HepG2 (cell line): Measurements from ENCODE around the gene DTX4. TPM values are rescaled to one million over a fixed set of nuclear protein-coding genes. Genes with fewer than 3 reads are reported as not detected.

Experiments
- ARID3A ChIP-seq: IDR thresholded peaks from 2 replicates; pipeline ENCODE4 v1.6.1; 2012; ENCODE audit warnings: low read depth, low read length, improper control_type of control experiment
- GABPB1 ChIP-seq: IDR thresholded peaks from 2 replicates; pipeline ENCODE4 v1.6.1; 2016; ENCODE audit warnings: mild to moderate bottlenecking, missing genetic modification reagents, moderate library complexity, missing compliant biosample characterization
- GATAD2A ChIP-seq: IDR thresholded peaks from 2 replicates; pipeline ENCODE4 v1.6.1; 2016
- HES4 ChIP-seq: sonication (generic); formaldehyde crosslinking; IDR thresholded peaks from 2 replicates; pipeline ENCODE4 v1.9.0; 2021; ENCODE audit warnings: mild to moderate bottlenecking, missing genetic modification reagents, borderline replicate concordance
- ISL2 ChIP-seq: sonication (generic); formaldehyde crosslinking; IDR thresholded peaks from 2 replicates; pipeline ENCODE4 v1.5.0; 2020; ENCODE audit warnings: missing genetic modification reagents
- KLF11 ChIP-seq: IDR thresholded peaks from 2 replicates; pipeline ENCODE4 v1.6.1; 2016; ENCODE audit warnings: missing compliant biosample characterization
- KMT2A ChIP-seq: sonication (generic); formaldehyde crosslinking; IDR thresholded peaks from 2 replicates; pipeline ENCODE4 v1.4.0; 2020; ENCODE audit warnings: missing genetic modification reagents
- MXD4 ChIP-seq: IDR thresholded peaks from 2 replicates; pipeline ENCODE4 v1.6.1; 2016; ENCODE audit warnings: mild to moderate bottlenecking, missing biosample characterization, missing genetic modification reagents
- NR1H2 ChIP-seq: sonication (generic); formaldehyde crosslinking; IDR thresholded peaks from 2 replicates; pipeline ENCODE4 v1.8.1; 2022; ENCODE audit warnings: low read depth, missing genetic modification reagents, borderline replicate concordance
- RELA ChIP-seq: sonication (generic); formaldehyde crosslinking; IDR thresholded peaks from 2 replicates; pipeline ENCODE4 v1.4.0; 2020; ENCODE audit warnings: missing genetic modification reagents
- REPIN1 ChIP-seq: sonication (generic); formaldehyde crosslinking; IDR thresholded peaks from 2 replicates; pipeline ENCODE4 v1.8.0; 2022; ENCODE audit warnings: missing genetic modification reagents, low read depth, mild to moderate bottlenecking, borderline replicate concordance
- RFXAP ChIP-seq: sonication (generic); formaldehyde crosslinking; IDR thresholded peaks from 2 replicates; pipeline ENCODE4 v1.4.0; 2020; ENCODE audit warnings: missing genetic modification reagents, borderline replicate concordance
- SP140L ChIP-seq: sonication (generic); formaldehyde crosslinking; IDR thresholded peaks from 2 replicates; pipeline ENCODE4 v1.4.0; 2020; ENCODE audit warnings: missing genetic modification reagents, borderline replicate concordance
- SP5 ChIP-seq: IDR thresholded peaks from 2 replicates; pipeline ENCODE4 v1.6.1; 2016; ENCODE audit warnings: low read depth, borderline replicate concordance
- YEATS2 ChIP-seq: sonication (generic); formaldehyde crosslinking; IDR thresholded peaks from 2 replicates; pipeline ENCODE4 v1.4.0; 2020; ENCODE audit warnings: missing genetic modification reagents, borderline replicate concordance
- ZNF24 ChIP-seq: fragments of 450-650 bp; IDR thresholded peaks from 2 replicates; pipeline ENCODE4 v1.6.1; 2017; ENCODE audit warnings: antibody characterized with exemption, mild to moderate bottlenecking
- ZNF451 ChIP-seq: sonication (generic); formaldehyde crosslinking; IDR thresholded peaks from 2 replicates; pipeline ENCODE4 v1.5.0; 2020; ENCODE audit warnings: mild to moderate bottlenecking, missing genetic modification reagents
- ZNF792 ChIP-seq: IDR thresholded peaks from 2 replicates; pipeline ENCODE4 v1.6.1; 2016
- polyA plus RNA-seq, 8 experiments: library from polyadenylated mRNA; depleted of rRNA in 3 of 8; stranded (reverse) in 7 of 8; unstranded in 1 of 8; fragments of >200 nt; fragmentation: Illumina TruSeq in 4 of 8; extraction: Trizol in 4 of 8; gene quantifications; 2 replicates each; pipeline versions ENCODE4 v1.2.1 to v1.2.3, GENCODE V29; 2011 to 2016; ENCODE audit warnings: low read depth in 4 of 8, missing spikeins in 1 of 8, mixed read lengths in 1 of 8; ENCODE audit not compliant: insufficient read depth in 1 of 8
- total RNA-seq, 5 experiments: library from RNA; depleted of rRNA; stranded (reverse); fragments of >200 nt; fragmentation: Illumina TruSeq; extraction: Trizol; gene quantifications; 2 replicates each; pipeline ENCODE4 v1.2.3, GENCODE V29; 2016; ENCODE audit warnings: low read depth in 1 of 5
- TF ChIP-seq, protein P1 (sequence below): sonication (generic); formaldehyde crosslinking; IDR thresholded peaks from 2 replicates; pipeline ENCODE4 v1.4.0; 2020; ENCODE audit warnings: missing genetic modification reagents
- TF ChIP-seq, protein P2 (sequence below): sonication (generic); formaldehyde crosslinking; IDR thresholded peaks from 2 replicates; pipeline ENCODE4 v1.4.0; 2020; ENCODE audit warnings: missing genetic modification reagents, borderline replicate concordance
- TF ChIP-seq, protein P3 (sequence below): sonication (generic); formaldehyde crosslinking; IDR thresholded peaks from 2 replicates; pipeline ENCODE4 v1.4.0; 2020; ENCODE audit warnings: missing genetic modification reagents

DTX4 gene
- total and polyA plus RNA-seq, 2 of the 13 experiments (the other 11 are each of a cell fraction or from before 2014, with no cell fraction given), result 0.67 to 5.6 TPM

- TF ChIP-seq RFXAP (CRISPR knock-in tag), result peak; percentile 31; the same call in 1 of the 2 replicates
- no peak for TF ChIP-seq ARID3A
- no peak for TF ChIP-seq ZNF24
- TF ChIP-seq GATAD2A (CRISPR knock-in tag), result peak; percentile 59
- TF ChIP-seq GABPB1 (CRISPR knock-in tag), result peak; percentile 53; the same call in 1 of the 2 replicates
- TF ChIP-seq, protein P1, sequence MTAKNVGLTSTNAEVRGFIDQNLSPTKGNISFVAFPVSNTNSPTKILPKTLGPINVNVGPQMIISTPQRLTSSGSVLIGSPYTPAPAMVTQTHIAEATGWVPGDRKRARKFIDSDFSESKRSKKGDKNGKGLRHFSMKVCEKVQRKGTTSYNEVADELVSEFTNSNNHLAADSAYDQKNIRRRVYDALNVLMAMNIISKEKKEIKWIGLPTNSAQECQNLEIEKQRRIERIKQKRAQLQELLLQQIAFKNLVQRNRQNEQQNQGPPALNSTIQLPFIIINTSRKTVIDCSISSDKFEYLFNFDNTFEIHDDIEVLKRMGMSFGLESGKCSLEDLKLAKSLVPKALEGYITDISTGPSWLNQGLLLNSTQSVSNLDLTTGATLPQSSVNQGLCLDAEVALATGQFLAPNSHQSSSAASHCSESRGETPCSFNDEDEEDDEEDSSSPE (CRISPR knock-in tag), result 0 out of 2 replicates have a peak, but pooled peaks have one; percentile 21
- no peak for TF ChIP-seq SP140L
- 0 out of 2 replicates have a peak, but pooled peaks have one; percentile 38 for TF ChIP-seq YEATS2 (CRISPR knock-in tag)
- no peak for TF ChIP-seq ISL2 (CRISPR knock-in tag)
- 0 out of 2 replicates have a peak, but pooled peaks have one; percentile 52 for TF ChIP-seq KLF11 (CRISPR knock-in tag)
- no peak for TF ChIP-seq NR1H2 (CRISPR knock-in tag)
- peak; percentile 55; the same call in 1 of the 2 replicates for TF ChIP-seq ZNF792 (CRISPR knock-in tag)
- TF ChIP-seq, protein P2, sequence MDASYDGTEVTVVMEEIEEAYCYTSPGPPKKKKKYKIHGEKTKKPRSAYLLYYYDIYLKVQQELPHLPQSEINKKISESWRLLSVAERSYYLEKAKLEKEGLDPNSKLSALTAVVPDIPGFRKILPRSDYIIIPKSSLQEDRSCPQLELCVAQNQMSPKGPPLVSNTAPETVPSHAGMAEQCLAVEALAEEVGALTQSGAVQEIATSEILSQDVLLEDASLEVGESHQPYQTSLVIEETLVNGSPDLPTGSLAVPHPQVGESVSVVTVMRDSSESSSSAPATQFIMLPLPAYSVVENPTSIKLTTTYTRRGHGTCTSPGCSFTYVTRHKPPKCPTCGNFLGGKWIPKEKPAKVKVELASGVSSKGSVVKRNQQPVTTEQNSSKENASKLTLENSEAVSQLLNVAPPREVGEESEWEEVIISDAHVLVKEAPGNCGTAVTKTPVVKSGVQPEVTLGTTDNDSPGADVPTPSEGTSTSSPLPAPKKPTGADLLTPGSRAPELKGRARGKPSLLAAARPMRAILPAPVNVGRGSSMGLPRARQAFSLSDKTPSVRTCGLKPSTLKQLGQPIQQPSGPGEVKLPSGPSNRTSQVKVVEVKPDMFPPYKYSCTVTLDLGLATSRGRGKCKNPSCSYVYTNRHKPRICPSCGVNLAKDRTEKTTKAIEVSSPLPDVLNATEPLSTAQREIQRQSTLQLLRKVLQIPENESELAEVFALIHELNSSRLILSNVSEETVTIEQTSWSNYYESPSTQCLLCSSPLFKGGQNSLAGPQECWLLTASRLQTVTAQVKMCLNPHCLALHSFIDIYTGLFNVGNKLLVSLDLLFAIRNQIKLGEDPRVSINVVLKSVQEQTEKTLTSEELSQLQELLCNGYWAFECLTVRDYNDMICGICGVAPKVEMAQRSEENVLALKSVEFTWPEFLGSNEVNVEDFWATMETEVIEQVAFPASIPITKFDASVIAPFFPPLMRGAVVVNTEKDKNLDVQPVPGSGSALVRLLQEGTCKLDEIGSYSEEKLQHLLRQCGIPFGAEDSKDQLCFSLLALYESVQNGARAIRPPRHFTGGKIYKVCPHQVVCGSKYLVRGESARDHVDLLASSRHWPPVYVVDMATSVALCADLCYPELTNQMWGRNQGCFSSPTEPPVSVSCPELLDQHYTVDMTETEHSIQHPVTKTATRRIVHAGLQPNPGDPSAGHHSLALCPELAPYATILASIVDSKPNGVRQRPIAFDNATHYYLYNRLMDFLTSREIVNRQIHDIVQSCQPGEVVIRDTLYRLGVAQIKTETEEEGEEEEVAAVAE (CRISPR knock-in tag), result peak; percentile 30; the same call in 1 of the 2 replicates
- 0 out of 2 replicates have a peak, but pooled peaks have one; percentile 39 for TF ChIP-seq RELA
- peak; percentile 51; the same call in 1 of the 2 replicates for TF ChIP-seq HES4 (CRISPR knock-in tag)
- TF ChIP-seq KMT2A (CRISPR knock-in tag), result 0 out of 2 replicates have a peak, but pooled peaks have one; percentile 23
- TF ChIP-seq, protein P3, sequence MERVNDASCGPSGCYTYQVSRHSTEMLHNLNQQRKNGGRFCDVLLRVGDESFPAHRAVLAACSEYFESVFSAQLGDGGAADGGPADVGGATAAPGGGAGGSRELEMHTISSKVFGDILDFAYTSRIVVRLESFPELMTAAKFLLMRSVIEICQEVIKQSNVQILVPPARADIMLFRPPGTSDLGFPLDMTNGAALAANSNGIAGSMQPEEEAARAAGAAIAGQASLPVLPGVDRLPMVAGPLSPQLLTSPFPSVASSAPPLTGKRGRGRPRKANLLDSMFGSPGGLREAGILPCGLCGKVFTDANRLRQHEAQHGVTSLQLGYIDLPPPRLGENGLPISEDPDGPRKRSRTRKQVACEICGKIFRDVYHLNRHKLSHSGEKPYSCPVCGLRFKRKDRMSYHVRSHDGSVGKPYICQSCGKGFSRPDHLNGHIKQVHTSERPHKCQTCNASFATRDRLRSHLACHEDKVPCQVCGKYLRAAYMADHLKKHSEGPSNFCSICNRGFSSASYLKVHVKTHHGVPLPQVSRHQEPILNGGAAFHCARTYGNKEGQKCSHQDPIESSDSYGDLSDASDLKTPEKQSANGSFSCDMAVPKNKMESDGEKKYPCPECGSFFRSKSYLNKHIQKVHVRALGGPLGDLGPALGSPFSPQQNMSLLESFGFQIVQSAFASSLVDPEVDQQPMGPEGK, result peak; percentile 47; the same call in 1 of the 2 replicates
- peak; percentile 69 for TF ChIP-seq REPIN1 (CRISPR knock-in tag)
- 0 out of 2 replicates have a peak, but pooled peaks have one; percentile 35 for TF ChIP-seq MXD4 (CRISPR knock-in tag)
- peak; percentile 60; the same call in 1 of the 2 replicates for TF ChIP-seq SP5 (CRISPR knock-in tag)
- no peak for TF ChIP-seq ZNF451 (CRISPR knock-in tag)
Observed at GRCh38 chr11:59135648-59136461, 36.1 kb upstream of the DTX4 start (continued).
